MM.1S (cell line): ENCODE measurements around the gene CCDC187.

Source experiments
- DNase-seq: peaks from one replicate; pipeline ENCODE4 v3.0.0-alpha.2; 2015
- H2AFZ ChIP-seq: fragments of 300-600 bp; sonication (generic); 2 replicates; pipeline ENCODE4 v1.6.0; 2016; ENCODE audit warnings: antibody characterized with exemption, low read length
- H3F3A ChIP-seq: fragments of 300-600 bp; sonication (generic); 2 replicates; pipeline ENCODE4 v1.6.1; 2016; ENCODE audit warnings: mild to moderate bottlenecking, antibody characterized with exemption, low read length, moderate library complexity, mixed read lengths; ENCODE audit not compliant: insufficient read depth
- H3K27ac ChIP-seq: fragments of 300-600 bp; sonication (generic); 2 replicates; pipeline ENCODE4 v1.5.1; 2016; ENCODE audit warnings: mild to moderate bottlenecking, low read length
- H3K27me3 ChIP-seq: fragments of 300-600 bp; sonication (generic); replicated peaks from 2 replicates; pipeline ENCODE4 v1.6.0; 2016; ENCODE audit warnings: low read length; ENCODE audit not compliant: insufficient read depth
- H3K36me3 ChIP-seq: fragments of 300-600 bp; sonication (generic); replicated peaks from 2 replicates; pipeline ENCODE4 v1.6.1; 2016; ENCODE audit warnings: mild to moderate bottlenecking, low read length, mixed read lengths; ENCODE audit not compliant: insufficient read depth
- H3K4me1 ChIP-seq: fragments of 300-600 bp; sonication (generic); 2 replicates; pipeline ENCODE4 v1.6.1; 2016; ENCODE audit warnings: low read length, mixed read lengths
- H3K4me2 ChIP-seq: fragments of 300-600 bp; sonication (generic); 2 replicates; pipeline ENCODE4 v1.6.0; 2016; ENCODE audit warnings: low read depth, low read length
- H3K4me3 ChIP-seq: fragments of 300-600 bp; sonication (generic); 2 replicates; pipeline ENCODE4 v1.5.1; 2016; ENCODE audit warnings: low read length, mixed read lengths
- H3K79me2 ChIP-seq: fragments of 300-600 bp; sonication (generic); 2 replicates; pipeline ENCODE4 v1.6.1; 2016; ENCODE audit warnings: mixed run types, low read length, mixed read lengths
- H3K9ac ChIP-seq: fragments of 300-600 bp; sonication (generic); 2 replicates; pipeline ENCODE4 v1.6.1; 2016; ENCODE audit warnings: low read length, mixed read lengths
- H3K9me2 ChIP-seq: fragments of 300-600 bp; sonication (generic); replicated peaks from 2 replicates; pipeline ENCODE4 v1.6.1; 2016; ENCODE audit warnings: mild to moderate bottlenecking, low read length, mixed read lengths; ENCODE audit not compliant: insufficient read depth
- H3K9me3 ChIP-seq: fragments of 300-600 bp; sonication (generic); replicated peaks from 2 replicates; pipeline ENCODE4 v1.6.1; 2016; ENCODE audit warnings: mild to moderate bottlenecking, low read length, mixed read lengths; ENCODE audit not compliant: insufficient read depth
- H4K20me1 ChIP-seq: fragments of 300-600 bp; sonication (generic); 2 replicates; pipeline ENCODE4 v1.6.1; 2016; ENCODE audit warnings: mild to moderate bottlenecking, low read length, moderate library complexity, mixed read lengths; ENCODE audit not compliant: insufficient read depth
- CTCF ChIP-seq: fragments of 300-600 bp; sonication (generic); IDR thresholded peaks from 2 replicates; pipeline ENCODE4 v1.5.1; 2016; ENCODE audit warnings: antibody characterized with exemption, low read length, mixed read lengths
- EZH2 ChIP-seq: fragments of 300-600 bp; sonication (generic); optimal IDR thresholded peaks from 2 replicates; pipeline ENCODE3; 2017; ENCODE audit warnings: low read depth, mild to moderate bottlenecking, antibody characterized with exemption, low read length, mixed read lengths
- EZH2phosphoT487 ChIP-seq: fragments of 300-600 bp; sonication (generic); IDR thresholded peaks from 2 replicates; pipeline ENCODE4 v1.6.1; 2018; ENCODE audit warnings: antibody characterized with exemption, low read length

CCDC187 gene

DNA sequence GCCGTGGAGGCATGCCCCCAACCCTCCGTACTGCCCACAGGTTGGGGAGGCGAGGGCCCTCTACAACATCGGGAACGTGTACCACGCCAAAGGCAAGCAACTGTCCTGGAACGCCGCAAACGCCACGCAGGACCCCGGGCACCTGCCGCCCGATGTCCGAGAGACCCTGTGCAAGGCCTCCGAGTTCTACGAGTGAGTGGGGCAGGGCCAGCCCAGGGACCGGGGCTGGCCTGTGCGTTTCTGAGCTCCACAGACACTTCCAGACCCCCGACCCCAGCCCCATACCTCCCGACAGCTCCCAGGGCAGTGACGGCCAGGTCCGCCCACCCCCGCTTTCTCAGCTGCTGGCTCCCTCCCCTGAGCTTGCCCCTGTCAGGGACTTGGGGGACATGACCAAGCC, 33.0 kb upstream of the CCDC187 start:
- H4K20me1 ChIP-seq, result no peaks in the 10 kb centered on the region
- TF ChIP-seq EZH2phosphoT487, result no peak
- TF ChIP-seq EZH2, result no peak
- TF ChIP-seq CTCF, result no peak
- H3K27me3 ChIP-seq, result peaks cover 96% of the 10 kb centered on the region
- H3K36me3 ChIP-seq, result no peaks in the 10 kb centered on the region
- H3K9ac ChIP-seq, result no peak overlapping the region
- H3K9me2 ChIP-seq, result no peaks in the 10 kb centered on the region
- H3K27ac ChIP-seq, result no peak overlapping the region
- no peaks in the 10 kb centered on the region for H3F3A ChIP-seq
- no peak overlapping the region for H3K4me3 ChIP-seq
- no peaks in the 10 kb centered on the region for H3K9me3 ChIP-seq
- DNase-seq, result no peak
- peaks cover 4% of the 10 kb centered on the region; the same call in 1 of the 2 replicates for H3K4me1 ChIP-seq
- no peak overlapping the region for H3K4me2 ChIP-seq
- H2AFZ ChIP-seq, result no peak overlapping the region
- no peaks in the 10 kb centered on the region for H3K79me2 ChIP-seq

GRCh38 chr9:136336156-136336870, 32.4 kb upstream of the CCDC187 start:
- TF ChIP-seq CTCF, result no peak
- TF ChIP-seq EZH2phosphoT487, result no peak
- TF ChIP-seq EZH2, result no peak
- peaks cover 96% of the 10 kb centered on the region for H3K27me3 ChIP-seq
- no peaks in the 10 kb centered on the region for H3K9me2 ChIP-seq
- H3K4me1 ChIP-seq, result peaks cover 6% of the 10 kb centered on the region; the same call in 1 of the 2 replicates
- no peak for DNase-seq
- no peak overlapping the region for H3K4me2 ChIP-seq
- H3K79me2 ChIP-seq, result no peaks in the 10 kb centered on the region
- H3K4me3 ChIP-seq, result no peak overlapping the region
- no peak overlapping the region for H2AFZ ChIP-seq
- no peaks in the 10 kb centered on the region for H3K36me3 ChIP-seq
- H3F3A ChIP-seq, result no peaks in the 10 kb centered on the region
- no peak overlapping the region for H3K9ac ChIP-seq
- H3K9me3 ChIP-seq, result no peaks in the 10 kb centered on the region
- no peak overlapping the region for H3K27ac ChIP-seq
- no peaks in the 10 kb centered on the region for H4K20me1 ChIP-seq

DNA sequence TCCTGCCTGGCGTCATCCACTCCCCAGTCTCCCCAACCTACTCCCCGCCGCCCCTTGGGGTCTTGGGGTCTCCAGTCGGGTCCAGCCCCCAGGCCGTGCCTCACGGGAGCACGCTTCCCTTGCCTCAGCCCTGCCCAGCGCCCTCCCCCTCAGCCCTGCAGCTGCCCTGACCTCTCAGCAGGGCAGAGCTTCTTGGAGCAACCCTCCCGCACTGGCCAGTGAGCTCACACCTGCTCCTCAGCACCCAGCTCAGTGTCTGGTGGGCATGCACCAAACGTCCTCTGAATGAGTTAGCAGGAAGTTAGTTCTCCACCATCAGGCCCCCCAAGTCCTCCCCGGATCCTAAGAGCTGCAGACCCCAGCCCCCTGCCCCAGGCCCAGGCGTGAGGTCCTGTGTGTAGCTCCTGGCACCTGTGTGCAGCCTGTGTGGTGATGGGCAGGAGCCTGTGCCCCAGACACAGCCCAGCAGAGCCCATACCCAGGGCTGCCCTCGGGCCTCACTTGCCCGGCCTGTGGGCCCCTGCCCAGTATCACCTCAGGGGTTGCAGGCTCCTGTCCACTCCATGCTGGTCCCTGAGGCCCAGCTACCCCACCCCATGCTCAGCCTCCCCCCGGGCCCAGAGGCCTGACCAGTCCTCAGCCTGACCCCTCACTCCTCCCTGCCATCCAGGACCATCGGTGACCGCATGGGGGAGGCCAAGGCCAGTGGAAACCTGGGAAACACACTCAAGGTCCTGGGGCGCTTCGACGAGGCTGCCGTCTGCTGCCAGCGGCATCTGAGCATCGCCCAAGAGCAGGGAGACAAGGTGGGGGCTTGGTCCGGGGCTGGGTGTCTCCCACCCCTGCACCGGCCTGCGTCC, 31.6 kb upstream of the CCDC187 start:
- Histone ChIP-seq H3K4me1 (peaks cover 6% of the 10 kb centered on the region; the same call in 1 of the 2 replicates), H3K9me2 (no peaks in the 10 kb centered on the region), H3K36me3 (no peaks in the 10 kb centered on the region), H4K20me1 (no peaks in the 10 kb centered on the region), H3K27ac (no peak overlapping the region), H3K27me3 (peaks cover 96% of the 10 kb centered on the region), H3K4me3 (no peak overlapping the region), H3K79me2 (no peaks in the 10 kb centered on the region), H2AFZ (no peak overlapping the region), H3K9me3 (no peaks in the 10 kb centered on the region), H3K4me2 (no peak overlapping the region), H3F3A (no peaks in the 10 kb centered on the region), H3K9ac (no peak overlapping the region)
- no peak for TF ChIP-seq EZH2
- TF ChIP-seq EZH2phosphoT487, result no peak
- TF ChIP-seq CTCF, result no peak
- DNase-seq, result no peak
